ENCODE data around the gene PEX5L.
"Not testable (repeated sequence)": the region's sequence is repeated elsewhere in the genome, so short reads cannot be mapped to it uniquely, and the experiment has no call there.

PEX5L gene

GRCh38 chr3:180017846-180018245 is 18.9 kb downstream of the PEX5L start:
- DNase-seq (ENCODE audit: low read depth in 2 of 2, low spot score in 1 of 2), result no peak

- no peak for DNase-seq (ENCODE audit: low read depth in 2 of 2, low spot score in 1 of 2)
Measured at GRCh38 chr3:180011927-180012326, 24.8 kb downstream of the PEX5L start.

- not testable (repeated sequence) for DNase-seq (ENCODE audit: low read depth in 2 of 2, low spot score in 1 of 2)
Measured at GRCh38 chr3:180008318-180008717, 28.4 kb downstream of the PEX5L start.

GRCh38 chr3:180004542-180004941 is 32.2 kb downstream of the PEX5L start:
- no peak for DNase-seq (ENCODE audit: low read depth in 2 of 2, low spot score in 1 of 2)

- no peak for DNase-seq (ENCODE audit: low read depth in 2 of 2, low spot score in 1 of 2)
Measured at GRCh38 chr3:180002006-180002405, 34.7 kb downstream of the PEX5L start.

- DNase-seq (ENCODE audit: low read depth in 2 of 2, low spot score in 1 of 2), result no peak
Measured at GRCh38 chr3:180000500-180000899, 36.2 kb downstream of the PEX5L start.

- no peak for DNase-seq (ENCODE audit: low read depth in 2 of 2, low spot score in 1 of 2)
Measured at GRCh38 chr3:179995406-179995805, 41.3 kb downstream of the PEX5L start.

- DNase-seq (ENCODE audit: low read depth in 2 of 2, low spot score in 1 of 2), result no peak
Measured at GRCh38 chr3:179991883-179992282, 44.9 kb downstream of the PEX5L start.

- DNase-seq (ENCODE audit: low read depth in 2 of 2, low spot score in 1 of 2), result no peak
Measured at GRCh38 chr3:179991104-179991503, 45.6 kb downstream of the PEX5L start.

- DNase-seq (ENCODE audit: low read depth in 2 of 2, low spot score in 1 of 2), result no peak
Measured at GRCh38 chr3:179981646-179982045, 55.1 kb downstream of the PEX5L start.

- DNase-seq (ENCODE audit: low read depth in 2 of 2, low spot score in 1 of 2), result no peak
Measured at GRCh38 chr3:179977356-179977755, 59.4 kb downstream of the PEX5L start.

GRCh38 chr3:179973931-179974361 is 62.8 kb downstream of the PEX5L start:
- no peak for DNase-seq (ENCODE audit: low read depth in 2 of 2, low spot score in 1 of 2)

GRCh38 chr3:179972881-179973423 is 63.8 kb downstream of the PEX5L start:
- no peak for DNase-seq (ENCODE audit: low read depth in 2 of 2, low spot score in 1 of 2)

GRCh38 chr3:179971280-179971679 is 65.5 kb downstream of the PEX5L start:
- no peak for DNase-seq (ENCODE audit: low read depth in 2 of 2, low spot score in 1 of 2)

GRCh38 chr3:179970746-179971145 is 66.0 kb downstream of the PEX5L start:
- DNase-seq (ENCODE audit: low read depth in 2 of 2, low spot score in 1 of 2), result no peak

- DNase-seq (ENCODE audit: low read depth in 2 of 2, low spot score in 1 of 2), result no peak
Measured at GRCh38 chr3:179969525-179969924, 67.2 kb downstream of the PEX5L start.

GRCh38 chr3:179967622-179968021 is 69.1 kb downstream of the PEX5L start:
- no peak for DNase-seq (ENCODE audit: low read depth in 2 of 2, low spot score in 1 of 2)

GRCh38 chr3:179964890-179965289 is 71.8 kb downstream of the PEX5L start:
- no peak for DNase-seq (ENCODE audit: low read depth in 2 of 2, low spot score in 1 of 2)

GRCh38 chr3:179962629-179963387 is 73.9 kb downstream of the PEX5L start:
- no peak for DNase-seq (ENCODE audit: low read depth in 2 of 2, low spot score in 1 of 2)

- DNase-seq (ENCODE audit: low read depth in 2 of 2, low spot score in 1 of 2), result no peak
Measured at GRCh38 chr3:179961703-179962078, 75.0 kb downstream of the PEX5L start.

- no peak for DNase-seq (ENCODE audit: low read depth in 2 of 2, low spot score in 1 of 2)
Measured at GRCh38 chr3:179961071-179961702, 75.5 kb downstream of the PEX5L start.

GRCh38 chr3:179958759-179959158 is 78.0 kb downstream of the PEX5L start:
- DNase-seq (ENCODE audit: low read depth in 2 of 2, low spot score in 1 of 2), result no peak

- no peak for DNase-seq (ENCODE audit: low read depth in 2 of 2, low spot score in 1 of 2)
Measured at GRCh38 chr3:179958143-179958542, 78.6 kb downstream of the PEX5L start.
